T-helper 22 cell (primary cell): ENCODE results near the gene BRI3.

ENCODE experiments used
- DNase-seq: peaks from one replicate; pipeline ENCODE4 v3.0.0-alpha.2; 2020; ENCODE audit warnings: low read depth

The BRI3 gene

DNA sequence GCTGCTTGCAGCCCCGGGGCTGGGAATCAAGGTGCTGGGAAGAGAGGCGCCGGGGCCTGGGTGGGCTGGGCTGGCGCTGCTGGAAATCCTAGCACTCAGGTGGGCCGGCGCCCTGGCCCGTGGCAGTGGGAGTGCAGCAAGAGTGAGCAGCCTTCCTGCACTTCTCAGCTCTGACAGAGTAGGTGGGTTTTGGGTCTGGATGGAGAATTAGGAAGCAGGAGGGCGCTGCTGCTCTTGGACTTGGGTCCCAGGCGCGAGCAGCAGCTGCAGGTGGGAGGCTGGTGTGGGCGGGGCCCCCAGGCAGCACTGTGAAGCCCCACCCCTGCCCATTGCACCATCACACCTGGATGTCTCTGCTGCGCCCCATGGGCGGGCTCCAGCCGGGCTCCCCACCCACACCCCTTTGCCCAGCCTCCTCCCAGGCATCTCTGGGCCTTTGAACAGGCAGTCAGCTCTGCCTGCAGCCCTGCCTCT, 6.0 kb downstream of the BRI3 start:
- DNase-seq, result no peak

DNA sequence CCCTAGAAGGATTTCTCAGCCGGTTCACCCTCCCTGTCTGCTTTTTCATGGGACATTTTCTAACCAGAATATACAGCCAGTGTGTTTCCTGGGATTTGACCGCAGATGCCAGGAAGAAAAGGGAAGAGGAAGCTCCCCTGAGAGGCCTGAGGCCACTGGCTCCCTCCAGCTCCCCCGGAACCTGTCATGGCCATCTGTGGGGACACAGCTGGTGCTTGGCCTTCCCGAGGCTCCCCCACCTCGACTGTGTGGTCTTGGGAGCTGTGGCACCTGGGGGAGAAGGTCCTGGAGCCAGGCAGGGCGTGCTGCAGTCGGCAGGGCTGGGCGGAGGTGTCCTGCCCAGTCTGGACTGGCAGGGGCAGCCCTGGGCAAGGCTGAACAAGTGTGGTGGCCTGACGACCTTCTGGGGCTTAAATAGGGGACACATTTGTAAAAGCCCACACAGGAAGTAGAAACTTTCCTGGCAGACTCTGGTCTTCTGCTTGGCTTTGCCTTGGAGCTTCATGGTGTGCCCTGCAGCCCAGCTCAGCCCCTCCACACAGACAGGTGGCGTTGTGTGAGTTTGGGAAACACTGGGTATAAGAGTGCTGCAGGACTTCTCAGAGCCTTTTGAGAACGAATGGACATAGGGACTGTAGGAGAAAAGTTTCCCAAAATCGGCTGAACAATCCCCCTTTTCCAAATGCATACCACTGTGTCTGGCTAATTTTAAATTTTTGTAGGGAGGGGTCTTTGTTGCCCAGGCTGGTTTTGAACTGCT, 6.8 kb downstream of the BRI3 start:
- no peak for DNase-seq

DNA sequence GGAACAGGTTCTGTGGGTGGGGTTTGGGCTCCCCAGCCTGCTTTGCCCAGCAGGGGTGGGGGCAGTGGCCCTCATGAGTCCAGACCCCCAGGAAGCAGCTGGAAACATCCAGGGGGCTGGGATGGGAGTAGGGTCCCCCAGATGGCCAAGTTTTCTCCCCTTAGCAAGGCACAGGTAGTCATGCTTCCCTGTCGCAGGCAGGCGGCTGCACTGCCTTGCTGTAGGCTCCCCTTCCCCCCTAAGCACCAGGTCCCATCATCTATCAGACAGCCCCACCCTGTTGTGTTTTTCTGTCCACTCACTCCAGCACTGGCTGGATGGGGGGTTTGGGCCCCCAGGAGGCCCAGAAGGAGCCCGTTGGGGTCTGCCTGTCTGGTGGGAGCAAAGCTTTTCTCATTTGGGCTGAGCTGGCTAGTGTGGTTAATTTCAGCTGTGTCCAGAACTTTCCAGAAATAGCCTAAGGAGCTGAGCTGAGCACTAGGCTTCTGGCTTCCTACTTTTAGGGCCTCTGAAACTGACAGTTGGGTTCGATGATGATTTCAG, 7.9 kb downstream of the BRI3 start:
- no peak for DNase-seq

DNA sequence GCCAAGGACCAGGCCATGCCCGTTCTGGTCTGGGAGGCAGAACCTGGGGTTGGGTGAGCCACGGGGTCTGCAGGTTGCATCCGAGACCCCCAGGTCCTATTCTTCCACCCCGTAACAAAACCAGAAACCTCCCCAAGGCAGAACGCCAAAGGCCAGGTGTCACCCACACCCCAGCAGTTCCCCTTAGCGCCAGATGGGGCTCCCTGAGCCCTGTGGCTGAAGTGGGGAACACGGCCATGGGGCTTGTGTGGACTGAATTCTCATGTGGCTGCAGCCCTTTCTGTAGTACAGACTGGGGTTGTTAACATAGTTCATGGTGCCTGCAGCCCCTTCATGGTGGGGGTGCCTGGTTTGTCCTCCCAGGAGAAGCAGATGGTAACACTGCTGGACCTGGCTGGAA, 10.2 kb downstream of the BRI3 start:
- DNase-seq, result no peak

DNA sequence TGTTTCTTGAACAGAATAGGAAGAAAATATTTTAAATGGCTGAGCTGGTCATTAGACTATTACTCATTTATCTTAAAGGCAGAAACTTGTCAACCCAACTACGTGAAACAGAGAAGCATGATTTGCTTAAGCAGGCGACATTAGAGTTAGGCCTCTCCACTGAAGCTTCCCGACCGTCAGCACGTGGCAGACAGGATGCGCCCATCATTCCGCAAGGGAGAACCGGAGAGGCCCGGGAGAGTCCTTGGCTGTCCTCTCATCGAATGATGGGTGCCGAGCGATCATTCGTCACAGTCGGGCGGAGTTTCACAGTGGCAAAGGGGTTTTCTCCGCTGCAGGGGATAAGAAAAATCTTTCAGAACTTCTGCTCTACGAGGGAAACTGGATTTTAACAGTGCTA, 11.8 kb downstream of the BRI3 start:
- no peak for DNase-seq

DNA sequence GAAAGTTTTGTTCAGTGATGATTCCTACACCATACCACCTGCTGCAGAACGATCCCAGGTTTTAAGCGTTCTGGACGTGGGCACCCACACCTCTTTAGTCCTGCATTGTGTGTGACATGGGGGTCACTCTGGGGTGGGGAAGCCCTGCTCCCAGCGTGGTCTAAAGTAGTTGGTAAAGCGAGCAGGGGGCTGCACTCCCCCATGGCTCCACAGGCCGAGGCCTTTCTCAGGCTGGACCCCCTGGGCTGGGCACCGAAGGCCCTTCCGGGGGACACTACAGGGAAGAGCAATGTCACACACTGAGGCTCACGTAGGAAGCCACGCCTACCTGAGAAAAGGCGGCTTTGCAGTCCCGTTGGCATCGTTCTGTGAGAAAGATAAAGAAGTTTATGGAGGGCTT, 12.3 kb downstream of the BRI3 start:
- no peak for DNase-seq

DNA sequence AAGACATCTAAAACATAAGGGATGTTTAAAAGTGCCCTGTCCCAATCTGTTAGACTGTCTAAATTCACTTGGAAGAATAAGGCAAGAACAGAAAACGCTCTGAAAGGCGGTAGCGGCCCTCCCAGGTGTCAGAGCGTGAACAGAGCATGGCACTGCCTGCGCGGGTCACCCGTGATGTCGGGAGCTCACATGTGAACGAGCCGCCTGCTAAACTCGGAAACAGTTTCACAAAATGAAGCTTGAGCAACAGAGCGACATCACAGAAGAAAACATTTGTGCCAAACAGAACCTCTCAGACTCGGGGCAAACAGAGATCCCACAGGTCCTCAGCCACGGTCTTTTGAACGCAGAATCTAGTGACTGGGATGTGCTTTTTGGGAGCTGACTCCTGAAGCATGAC, 12.8 kb downstream of the BRI3 start:
- DNase-seq, result no peak

DNA sequence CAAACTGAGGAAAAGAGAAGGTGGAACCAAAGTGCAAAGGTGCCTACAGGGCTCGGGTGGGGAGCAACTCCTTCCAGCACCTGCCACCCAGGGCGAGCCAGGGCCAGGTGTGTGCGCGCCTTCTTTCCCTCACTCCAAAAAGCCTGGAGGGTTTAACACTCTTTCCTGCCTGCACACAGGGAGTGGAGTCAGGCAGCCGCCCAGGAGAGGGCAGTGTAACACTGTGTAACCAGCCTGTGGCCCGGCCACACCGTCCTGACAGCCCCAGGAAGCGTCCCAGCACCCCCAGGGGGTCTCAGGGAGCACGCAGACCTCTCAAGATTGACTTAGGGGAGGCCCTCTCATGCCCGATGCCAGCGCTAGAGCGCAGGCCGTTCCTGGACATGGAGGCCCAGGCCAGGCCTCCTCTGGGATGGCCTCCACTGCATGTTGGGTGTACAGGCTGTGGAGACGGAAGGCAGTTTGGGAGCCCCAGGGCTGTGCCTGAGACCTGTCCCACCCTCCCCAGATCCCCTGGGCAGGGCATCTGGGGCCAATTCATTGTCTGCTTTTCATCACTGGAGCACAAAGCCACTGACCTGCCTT, 13.4 kb downstream of the BRI3 start:
- DNase-seq, result no peak

DNA sequence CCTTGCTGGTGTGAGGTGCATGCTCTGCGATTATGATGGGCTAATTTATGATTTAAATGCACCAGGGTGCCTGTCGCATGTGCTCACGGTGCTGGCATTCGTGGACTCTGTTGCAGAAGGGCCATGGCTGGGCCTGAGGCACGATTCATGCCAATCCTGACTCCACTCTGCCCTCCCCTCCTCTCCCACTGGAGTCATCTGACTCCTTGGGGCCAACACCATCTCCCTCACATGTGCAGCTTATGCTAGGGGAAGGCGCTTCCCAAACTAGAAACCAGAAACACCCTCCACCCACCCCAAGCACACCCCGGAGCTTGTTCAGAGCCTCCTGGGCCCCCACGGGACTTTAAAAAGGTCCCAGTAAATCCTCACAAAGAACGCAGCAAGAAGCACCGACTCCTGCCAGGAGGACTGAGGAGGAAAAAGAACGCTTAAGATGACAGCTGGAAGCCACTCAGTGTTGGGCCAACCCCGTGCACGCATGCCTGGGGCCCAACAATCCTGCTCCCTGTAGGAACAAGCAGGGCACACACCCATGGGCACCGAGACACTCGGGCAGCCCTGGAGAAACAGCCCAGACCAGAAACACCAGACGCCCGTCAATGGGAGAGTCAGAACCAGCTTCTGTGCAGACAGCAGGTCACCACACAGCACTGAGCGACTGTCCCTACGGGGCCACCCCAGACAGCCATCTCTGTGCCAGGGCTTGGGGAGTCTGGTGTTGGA, 14.1 kb downstream of the BRI3 start:
- no peak for DNase-seq

DNA sequence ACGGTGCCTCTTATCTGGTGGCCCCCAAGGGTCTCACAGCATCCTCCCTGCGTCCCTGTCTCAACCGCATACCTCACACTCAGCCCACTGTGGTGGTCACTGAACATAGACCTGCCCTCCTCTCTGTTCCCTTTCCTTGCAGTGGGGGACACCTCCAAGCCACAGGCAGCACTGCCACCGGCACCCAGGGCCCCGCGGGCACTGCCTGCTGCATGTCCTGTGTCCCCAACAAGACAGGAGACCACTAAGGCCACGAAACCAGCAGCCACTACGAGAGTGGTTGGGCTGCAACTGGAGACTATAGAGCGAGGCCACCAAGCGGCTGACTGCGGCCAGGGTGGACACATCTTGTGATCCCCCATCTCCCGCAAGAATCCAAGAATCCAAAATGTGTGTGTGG, 15.3 kb downstream of the BRI3 start:
- DNase-seq, result no peak

DNA sequence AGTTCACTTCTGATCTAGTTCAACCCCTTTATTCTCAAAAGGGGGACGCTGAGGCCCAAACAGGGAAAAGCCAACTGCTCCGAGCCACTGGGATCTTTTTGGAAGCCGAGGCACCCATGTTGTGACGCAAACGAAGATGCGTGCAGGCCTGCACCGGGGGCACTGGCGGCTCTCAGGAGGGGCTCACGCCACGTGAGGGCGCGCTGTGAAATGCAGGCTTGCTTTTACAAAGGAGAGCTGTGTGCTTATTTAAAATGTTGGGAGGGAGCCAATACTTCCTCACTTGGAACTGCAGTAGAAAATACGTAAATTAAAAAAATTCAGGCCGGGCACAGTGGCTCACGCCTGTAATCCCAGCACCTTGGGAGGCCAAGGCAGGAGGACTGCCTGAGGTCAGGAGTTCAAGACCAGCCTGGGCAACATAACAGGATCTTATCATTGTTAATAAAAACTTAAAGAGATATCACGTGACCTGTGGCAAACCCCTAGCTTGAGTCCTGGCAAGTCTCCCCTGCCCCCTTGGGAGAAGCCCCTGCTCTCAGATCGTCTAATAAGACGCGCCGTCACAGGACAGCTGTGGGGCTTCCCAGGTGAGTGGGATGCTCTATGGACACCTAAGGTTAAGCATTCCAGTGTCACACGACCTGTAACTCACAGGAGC, 16.3 kb downstream of the BRI3 start:
- DNase-seq, result no peak

DNA sequence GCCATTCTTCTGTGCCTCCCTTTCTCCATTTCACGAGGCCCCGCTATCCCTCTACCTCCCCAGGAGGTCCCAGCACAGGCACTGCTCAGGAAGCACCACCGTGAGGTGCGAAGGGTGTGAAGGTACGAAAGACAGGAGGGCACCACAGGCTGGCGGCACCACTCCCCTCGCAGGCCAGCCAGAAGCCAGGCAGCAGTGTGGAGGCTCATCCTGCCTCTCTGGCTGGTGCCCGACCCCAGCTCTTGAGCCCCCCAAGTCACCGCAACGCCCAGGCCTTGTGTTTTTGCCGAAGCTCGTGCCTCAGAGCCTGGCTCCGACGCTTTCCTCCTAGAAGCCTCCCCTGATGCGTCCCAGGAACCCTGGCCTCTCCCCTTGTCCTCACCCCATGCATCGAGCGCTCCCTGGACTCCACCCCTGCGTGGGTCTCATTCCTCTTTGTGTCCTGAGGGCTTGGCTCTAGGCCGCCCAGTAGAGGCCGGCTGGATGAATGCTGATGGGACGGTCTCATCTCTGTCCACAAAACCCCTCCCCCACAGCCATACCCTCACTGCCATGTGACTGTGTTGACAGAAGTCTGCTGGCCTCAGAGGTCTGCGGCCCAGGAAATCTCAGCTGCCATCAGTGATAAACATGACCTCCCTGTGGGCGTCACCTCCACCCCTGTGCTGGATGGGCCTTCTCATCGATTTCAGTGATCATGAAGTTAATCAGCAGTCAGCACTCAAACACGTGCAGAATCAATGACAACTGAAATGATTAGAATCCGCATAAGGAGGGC, 19.3 kb downstream of the BRI3 start:
- DNase-seq, result no peak

DNA sequence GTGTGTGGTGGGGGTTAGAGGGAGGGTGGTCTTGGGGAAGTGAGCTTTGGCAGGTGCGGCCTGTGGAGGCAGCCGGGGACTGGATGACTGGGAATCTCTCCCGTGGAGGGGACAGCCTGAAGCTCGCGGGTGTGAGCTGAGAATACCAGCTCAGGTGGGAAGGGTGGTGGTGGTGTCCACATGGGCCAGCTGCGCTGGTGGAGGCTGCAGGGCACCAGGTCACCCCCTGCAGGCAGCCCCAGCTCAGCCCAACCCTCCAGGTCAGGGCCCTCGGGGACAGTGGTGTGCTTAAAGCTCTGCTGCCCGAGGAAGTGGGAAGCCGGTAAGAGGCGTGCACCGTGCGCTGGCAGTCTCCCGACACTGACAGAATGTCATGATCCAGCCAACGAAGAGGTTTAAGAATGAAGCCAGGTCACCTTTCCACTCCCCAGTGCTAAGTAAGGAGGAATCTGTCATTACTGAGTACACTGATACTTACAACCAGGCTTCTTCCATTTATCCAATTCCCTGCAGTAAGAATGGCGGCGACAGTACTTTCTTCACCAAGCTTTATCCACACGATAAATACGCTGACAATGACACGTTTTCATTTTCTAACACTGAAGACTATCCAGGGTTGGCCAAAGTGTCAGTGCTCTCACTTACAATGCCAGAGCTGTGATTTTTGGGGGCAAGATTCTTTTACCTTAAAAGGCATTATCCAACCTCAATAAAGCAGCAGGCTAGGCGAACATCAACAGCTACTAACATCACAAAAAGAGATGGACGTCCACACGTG, 20.4 kb downstream of the BRI3 start:
- no peak for DNase-seq

DNA sequence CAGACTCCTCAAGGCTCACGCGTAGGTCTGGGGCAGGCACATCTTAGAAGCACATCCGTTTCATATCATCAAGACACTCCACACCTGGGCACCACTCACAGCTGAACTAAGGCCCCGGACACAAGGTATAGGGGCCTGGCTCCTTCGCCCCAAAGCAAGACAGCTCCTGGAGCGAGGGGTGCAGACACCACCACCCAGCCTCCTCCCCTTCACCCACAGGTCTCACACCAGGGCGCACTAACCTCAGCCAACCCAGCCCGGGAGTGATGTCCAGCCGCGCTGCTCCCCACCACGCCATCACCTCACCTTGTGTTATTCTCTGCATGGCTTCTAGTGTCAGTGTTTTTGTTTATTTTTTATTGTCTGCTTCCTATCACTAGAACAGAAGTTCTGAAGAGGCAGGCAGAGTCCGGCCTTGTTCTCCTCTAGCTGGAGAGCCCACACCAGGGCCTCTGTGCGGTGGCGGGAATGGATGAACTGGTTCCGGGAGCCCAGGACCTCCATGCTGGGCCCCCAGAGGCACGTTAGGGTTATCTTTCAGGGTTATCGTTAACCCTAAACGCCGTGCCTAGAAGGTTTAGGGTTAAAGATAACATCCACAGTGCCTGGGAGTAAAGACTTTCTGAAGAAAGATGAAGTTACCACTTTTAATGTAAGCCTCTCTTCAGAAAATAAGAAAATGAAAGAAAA, 21.8 kb downstream of the BRI3 start:
- DNase-seq, result no peak

DNA sequence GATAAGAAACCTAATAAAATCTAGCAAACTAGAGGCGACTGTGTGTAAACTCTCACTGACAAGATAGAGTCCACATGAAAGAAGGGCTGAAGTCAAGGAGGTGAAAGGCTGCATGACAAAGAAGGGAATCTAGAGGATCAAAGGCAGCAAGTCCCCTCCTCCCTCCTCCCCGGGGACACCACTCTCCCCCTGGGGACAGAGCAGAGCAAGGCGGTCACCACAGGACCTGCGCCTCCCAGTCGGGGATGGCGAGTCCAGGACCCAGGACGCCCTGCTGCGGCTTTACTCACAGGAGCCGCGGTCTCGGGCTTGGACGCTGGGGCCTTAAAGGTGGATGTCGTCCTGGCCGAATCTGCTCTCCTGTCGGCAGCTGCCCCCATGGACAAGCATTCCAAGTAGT, 22.4 kb downstream of the BRI3 start:
- DNase-seq, result no peak

DNA sequence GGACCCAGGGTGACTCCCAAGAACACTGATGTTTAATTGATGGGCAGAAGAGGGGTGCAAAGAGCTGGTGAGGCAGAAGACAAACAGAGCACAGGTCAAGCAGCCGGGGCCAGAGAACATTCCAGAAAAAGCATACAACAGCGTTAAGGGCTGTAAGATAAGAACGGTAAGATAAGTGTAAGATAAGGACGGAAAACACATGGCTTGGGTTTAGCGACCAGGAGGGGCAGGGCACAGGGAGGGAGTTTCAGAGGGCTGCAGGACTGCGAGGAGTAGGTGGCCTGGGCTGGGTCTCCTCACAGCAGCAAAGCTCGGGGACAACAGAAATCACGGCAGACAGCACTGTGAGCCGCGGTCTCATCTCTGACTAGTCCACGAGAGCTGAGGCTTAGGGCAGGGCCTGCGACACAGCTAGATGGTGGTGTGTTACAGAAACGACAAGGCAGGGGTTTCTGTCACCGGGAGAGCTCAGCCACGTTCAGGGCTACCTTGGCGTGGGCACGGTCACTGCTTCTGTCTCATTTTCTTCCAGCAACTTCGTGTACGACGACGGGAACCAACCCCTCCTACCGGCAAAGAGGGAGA, 24.6 kb downstream of the BRI3 start:
- no peak for DNase-seq

DNA sequence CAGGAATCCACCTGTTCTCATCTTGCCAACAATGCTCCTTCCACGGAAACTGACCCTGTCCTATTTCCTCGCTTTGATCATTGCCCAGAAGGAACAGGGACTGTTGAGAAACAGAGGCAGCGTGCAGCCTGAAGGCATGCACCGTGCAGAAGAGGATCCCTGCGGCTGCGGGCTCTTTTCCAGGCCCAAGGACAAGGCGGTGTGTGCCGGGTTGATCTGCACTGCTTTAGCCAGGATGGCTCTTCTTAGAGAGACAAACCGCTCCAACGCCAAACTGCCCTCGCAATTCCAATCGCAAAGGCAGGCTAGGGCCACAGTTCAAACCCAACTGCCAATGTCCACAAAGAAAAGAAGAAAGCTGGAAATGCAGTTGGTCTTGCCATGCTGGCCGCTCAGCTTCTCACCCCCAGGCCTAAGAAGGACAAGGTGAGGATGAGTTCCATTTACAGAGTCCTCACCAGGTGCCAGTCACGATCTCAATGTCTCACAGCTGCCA, 26.5 kb downstream of the BRI3 start:
- no peak for DNase-seq

DNA sequence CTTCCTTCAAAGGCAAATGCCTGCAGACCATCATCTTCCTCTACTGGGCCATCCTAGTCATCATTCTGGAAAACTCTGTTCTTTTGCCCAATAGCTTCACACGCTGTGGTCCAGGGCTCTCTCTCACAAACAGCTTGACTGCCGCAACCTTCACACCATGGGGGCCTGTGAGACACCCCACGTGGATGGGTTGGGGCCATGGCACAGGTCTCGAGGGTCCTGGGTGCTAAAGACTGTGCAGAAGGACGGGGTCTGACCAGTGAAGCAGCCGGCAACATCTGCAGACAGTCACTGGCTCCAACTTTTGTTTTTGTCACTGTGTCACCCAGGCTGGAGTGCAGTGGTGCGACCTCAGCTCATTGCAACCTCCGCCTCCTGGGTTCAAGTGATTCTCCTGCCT, 28.1 kb downstream of the BRI3 start:
- no peak for DNase-seq

DNA sequence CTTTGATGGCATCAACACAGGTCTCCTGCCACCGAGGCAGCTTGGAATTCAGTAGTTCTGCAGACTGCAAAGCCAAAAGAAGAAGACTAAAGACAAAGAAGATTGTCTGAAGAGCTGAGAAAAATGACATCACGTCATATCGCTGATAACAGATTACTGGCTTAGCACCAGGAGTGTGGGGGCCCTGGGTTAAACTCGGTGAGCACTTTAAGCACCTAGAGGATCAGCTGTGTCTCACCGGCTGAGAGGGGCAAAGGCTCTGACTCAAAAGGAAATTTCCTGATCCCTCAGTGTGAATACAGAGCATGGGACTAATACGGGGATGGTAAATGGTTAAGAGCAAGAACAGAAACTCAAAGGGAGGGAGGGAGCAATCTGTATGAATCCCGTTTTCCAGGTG, 30.7 kb downstream of the BRI3 start:
- no peak for DNase-seq

DNA sequence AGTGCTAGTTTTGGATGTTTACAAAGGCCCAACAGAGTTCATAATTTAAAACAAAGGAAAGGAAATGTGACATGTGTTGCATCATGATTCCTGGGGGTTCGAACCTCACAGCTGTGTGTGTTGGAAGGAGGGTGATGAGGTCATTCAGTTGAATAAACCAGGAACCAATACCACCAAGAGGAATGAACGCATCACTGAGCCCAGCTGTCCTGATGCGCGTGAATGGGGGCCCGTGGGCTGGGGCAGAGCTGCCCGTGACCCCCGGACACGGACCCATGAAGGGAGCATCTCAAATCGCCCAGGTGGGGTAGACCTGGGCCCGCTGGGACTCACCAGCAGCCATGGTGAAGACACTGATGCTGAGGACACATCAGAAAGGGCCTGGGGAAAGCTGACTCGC, 33.0 kb downstream of the BRI3 start:
- DNase-seq, result no peak
